Occipital lobe (tissue), 2 donors: ENCODE measurements around the gene DNAJB4. TPM values are rescaled to one million over a fixed set of nuclear protein-coding genes. Genes with fewer than 3 reads are reported as not detected.
"Not testable (repeated sequence)": the region's sequence is repeated elsewhere in the genome, so short reads cannot be mapped to it uniquely, and the experiment has no call there.

Source experiments
- DNase-seq: peaks from one replicate; lab custom pipeline; 2025; lab: John Stamatoyannopoulos, UW
- total RNA-seq: library from RNA; depleted of rRNA; stranded (reverse); fragments of >200 nt; gene quantifications from one replicate; pipeline ENCODE4 v1.2.3, GENCODE V29; 2014

DNAJB4 gene
- total RNA-seq: 35.4 TPM

DNA sequence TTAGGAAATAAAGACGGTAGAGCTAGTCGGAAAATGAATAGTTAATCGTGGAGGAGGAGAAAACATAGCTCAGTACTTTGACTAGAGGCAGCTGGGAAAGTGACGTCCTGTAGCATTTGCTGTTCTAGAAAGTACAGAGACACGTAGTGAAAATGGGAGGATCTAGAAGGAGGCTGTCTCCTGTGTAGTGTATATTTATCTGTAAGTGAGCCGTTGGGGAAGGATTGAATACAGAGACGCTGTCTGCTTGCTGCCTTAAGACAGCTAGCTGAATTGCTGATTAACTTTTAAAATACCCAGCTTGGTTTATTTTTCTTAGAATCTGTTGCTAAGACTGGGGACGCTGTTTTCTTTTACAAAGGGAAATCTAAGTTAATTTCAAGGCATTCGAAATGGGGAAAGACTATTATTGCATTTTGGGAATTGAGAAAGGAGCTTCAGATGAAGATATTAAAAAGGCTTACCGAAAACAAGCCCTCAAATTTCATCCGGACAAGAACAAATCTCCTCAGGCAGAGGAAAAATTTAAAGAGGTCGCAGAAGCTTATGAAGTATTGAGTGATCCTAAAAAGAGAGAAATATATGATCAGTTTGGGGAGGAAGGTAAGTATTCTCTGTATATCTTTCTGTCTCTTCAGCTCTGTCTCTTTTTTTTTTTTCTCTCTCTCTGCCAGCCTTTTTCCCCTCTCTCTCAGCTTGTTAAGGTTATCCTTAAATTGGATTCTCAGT is at the start of gene DNAJB4:
TSS of gene DNAJB4 (plus strand) at position 221 of the 729 bp plus-strand sequence. CDS start at position 393, 172 bp downstream.
- peak; percentile 59 for DNase-seq

DNA sequence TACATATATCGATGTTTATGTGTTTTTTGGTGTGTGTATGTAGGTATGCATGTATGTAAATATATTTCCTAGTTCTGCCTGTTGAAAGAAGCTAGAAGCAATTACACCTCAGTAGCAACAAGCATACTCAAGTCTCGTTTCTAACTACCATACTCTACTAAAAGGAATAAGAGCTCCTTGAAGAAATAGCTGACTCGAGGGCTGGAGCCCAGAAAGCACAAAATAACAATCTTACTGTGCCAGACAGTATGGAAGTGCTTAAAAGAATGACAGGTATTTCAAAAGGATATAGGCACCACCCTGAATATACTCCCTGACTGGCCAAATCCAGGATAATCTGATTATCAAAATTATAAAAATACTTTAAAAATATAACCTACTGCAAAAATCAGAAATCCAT is 49.0 kb upstream of the DNAJB4 start:
- no peak for DNase-seq

DNA sequence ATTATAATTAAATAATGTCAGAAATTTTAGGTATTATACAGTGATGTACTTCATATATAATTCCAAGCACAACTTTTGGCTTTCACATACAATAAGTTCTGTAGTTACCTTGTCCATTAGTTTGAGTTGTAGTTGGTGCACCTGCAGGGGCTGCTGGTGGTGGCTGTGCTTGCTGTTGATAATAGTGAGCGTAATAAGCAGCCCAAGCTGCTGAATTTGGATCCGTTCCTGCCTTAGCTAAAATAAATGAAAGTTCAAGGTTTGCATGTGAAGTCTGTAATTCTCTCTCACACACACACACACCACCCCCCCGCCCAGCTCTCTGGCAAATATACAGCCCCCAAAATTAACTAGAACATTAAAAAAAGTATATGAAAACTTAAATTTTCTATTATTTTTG is 48.3 kb upstream of the DNAJB4 start:
- DNase-seq: no peak

DNA sequence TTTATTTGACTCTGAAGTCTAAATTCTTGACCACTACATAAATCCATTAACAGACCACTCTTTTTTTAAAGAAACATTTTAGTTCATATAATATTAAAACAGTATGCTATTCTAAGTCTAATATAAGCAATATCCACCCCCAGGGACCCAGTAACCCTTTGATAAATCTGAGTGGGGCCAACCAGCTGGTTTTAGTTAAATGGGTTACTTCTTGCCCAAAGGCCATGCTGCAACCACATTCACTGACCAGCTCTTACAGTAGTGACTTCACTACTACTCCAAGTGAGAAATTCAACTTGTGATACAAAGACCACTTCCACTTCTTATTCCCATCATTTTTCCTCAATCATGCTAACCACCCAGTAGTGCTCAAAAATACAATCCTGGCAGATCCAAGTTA is 46.3 kb upstream of the DNAJB4 start:
- DNase-seq: no peak

DNA sequence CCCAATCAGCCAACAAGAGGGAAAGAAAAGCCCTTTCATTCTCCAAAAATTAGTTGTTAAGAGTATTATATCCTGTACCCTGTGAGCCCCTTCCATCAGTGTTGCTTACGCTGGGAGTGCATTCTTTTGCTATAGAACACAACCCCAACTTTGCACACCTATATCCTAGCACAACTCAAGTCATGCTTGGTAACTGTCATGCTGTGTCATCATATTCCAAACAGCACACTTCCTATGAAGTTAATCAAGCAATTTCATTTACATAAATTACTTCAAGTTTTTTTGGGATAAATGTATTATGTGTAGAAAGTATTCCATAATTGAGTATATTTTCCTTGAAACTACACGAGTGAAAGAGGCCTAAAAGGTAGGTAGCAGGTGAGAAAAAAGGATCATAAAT is 45.9 kb upstream of the DNAJB4 start:
- no peak for DNase-seq

DNA sequence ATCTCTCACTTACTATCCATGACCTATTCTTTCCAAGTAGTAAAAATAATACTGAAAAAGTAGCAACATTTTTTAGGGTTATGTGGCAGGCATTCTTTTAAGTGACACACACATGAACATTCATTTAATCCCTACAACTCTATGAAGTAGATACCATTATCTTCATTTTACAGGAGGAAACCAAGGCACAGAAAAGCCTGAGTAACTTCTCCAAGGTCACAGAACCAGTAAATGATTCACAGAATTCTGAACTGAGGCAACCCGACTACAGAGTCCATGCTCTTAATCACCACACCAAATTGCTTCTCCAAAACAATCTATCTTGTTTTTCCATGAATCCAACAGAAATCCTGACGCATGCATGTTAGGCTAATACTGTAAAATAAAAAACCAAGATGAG is 43.3 kb upstream of the DNAJB4 start:
- no peak for DNase-seq

DNA sequence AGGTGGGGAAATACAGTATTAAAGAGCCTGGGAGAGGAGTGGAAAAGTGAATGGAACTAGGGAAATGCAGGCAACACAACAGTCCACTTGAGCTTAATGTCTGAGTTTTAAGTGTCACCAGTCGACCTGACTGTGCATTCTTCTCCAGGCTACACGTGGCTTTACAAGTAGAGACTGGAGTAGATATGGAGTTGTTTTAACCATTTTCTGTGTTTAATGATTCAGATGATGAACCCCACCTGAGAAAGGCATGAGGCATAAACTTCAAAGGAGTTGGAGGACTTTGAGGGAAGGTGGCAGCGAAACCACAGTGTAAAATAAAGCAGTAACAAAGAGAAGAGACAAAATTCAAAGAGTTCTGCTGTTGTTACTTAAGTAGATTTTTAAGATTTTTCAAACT is 38.4 kb upstream of the DNAJB4 start:
- no peak for DNase-seq

DNA sequence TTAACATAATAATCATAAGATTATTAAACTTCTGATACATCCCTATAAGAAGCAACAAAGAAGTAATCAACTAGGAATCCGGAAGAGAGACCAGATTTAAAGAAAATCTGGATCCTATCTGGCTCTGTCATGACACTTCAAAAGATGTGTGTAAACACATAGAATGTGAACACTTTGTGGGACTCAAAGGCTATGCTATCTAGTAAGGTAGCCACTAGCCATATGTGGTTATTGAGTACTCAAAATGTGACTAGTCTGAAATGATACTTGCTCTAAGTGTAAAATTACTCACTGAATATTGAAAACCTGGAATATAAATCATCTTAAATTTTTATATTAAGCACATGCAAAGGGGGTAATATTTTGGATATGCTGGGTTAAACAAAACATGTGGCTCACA is 34.5 kb upstream of the DNAJB4 start:
- no peak for DNase-seq

DNA sequence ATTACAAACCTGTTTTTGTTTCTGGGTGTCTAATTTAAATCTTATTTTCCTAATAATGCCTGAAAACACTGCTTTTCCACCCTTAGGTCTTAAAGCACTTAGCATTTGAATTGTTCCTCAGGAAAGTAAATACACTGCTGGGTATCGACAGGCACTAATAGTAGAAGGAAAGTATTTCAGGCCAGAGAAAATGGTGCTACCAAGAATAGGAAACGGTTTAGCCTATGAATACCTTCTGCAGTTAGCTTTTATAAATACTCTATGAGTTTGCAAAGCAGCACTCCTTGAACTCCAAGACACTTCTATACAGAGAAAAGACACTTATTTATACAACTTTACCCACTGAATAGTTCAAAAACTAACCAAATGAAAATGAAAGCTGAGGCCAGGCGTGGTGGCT is 32.7 kb upstream of the DNAJB4 start:
- DNase-seq: no peak

DNA sequence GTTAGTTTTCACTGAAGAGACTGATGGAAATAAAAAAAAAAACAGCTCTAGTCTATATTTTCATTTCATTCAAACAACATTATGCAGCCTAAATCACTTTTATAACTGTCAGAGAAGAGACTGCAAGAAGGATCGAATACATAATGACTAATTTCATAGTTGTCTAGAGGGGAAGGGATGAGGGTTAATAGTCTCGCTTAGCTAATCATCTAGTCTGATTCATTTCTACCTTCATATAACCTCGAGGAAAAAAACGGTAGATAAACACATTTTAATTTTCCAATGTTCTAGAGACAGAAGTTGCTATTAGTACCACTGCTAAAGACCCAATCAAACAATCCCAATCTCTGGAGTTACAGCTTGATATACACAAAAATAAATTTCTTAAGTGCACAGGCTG is 29.4 kb upstream of the DNAJB4 start:
- DNase-seq: no peak

DNA sequence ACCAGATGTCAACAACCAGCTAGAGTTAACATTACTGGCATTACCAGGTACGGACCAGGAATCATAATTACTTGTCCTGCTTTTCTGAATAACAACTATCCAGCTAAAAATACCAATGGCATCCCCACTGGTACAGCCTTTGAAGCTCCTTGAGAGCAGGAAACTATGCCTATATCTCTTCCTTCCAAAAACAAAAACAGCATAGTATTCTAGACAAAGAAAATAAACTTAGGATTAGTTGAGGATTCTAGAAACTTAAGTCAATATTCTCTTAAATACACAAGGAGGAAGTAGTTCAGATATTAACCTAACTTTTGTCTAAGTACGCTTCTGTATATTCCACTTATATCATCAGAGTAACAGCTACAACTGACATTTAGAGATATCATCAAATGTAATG is 28.8 kb upstream of the DNAJB4 start:
- DNase-seq: no peak

DNA sequence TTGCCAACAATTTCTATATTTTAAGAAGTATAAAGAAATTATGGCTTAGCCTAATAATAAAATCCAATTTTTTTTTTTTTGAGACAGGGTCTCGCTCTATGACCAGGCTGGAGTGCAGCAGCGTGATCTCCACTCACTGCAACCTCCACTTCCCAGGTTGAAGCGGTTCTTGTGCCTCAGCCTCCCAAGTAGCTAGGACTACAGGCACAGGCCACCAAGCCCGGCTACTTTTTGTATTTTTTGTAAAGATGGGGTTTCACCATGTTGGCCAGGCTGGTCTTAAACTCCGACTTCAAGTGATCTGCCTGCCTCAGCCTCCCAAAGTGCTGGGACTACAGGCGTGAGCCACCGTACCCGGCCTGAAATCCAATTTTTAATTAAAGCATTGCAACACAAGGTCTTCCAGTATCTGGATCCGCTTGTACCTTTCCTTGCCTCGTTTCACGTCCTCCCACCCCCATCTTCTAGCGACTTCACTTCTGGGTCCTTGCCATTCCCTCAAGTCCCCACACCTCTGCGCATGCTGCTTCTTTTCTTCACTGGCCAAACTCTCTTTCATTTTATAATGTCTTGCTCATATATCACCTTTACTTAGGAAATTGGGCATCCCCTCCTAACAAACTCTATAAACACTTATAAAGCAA is 28.2 kb upstream of the DNAJB4 start:
- DNase-seq: no peak

DNA sequence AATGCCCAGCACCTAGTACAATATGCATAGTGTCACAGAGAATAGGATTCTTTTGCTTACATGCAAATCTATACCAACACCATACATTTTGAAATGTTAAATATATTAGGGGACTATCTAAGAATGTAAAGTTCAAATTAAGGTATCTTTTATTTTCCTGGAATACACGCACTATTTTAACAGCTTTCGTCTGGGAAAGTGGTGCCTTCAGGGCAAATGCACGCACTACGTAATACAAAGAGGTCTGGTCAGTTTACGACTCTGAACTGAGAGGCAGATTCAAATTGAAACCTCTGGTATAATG is 26.8 kb upstream of the DNAJB4 start:
- DNase-seq: no peak

DNA sequence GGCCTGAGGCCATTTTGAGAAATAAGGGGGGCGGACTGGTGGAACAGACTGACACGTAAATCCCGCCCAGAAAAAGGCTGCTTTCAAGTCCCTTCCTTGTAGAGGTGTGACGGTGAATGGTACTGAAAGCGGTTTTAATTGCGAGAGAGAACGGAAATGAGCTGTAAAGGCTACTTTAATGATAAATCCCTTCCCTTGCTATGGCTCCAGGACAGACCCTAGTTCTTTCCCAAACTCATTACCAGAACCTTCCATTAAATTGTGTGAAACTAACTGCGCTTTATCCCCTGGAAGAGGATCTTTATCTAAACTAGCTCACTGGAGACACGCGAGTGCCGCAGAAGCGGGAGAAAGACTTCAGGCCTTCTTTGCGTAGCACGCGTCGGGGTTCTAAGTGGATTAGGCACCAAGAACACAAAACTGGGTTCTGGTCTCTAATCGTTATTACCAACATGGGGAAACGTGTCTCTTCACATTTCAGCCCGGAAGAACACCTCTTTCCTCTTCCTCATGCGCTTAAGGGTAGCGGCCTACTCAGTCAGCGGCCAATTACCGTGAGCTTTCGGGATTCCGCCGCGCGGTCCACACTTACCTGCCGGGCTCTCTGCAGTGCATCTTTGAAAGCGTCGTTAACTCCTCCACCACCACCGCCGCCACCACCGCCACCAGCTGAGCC is 26.3 kb upstream of the DNAJB4 start:
- DNase-seq: peak; percentile 9

DNA sequence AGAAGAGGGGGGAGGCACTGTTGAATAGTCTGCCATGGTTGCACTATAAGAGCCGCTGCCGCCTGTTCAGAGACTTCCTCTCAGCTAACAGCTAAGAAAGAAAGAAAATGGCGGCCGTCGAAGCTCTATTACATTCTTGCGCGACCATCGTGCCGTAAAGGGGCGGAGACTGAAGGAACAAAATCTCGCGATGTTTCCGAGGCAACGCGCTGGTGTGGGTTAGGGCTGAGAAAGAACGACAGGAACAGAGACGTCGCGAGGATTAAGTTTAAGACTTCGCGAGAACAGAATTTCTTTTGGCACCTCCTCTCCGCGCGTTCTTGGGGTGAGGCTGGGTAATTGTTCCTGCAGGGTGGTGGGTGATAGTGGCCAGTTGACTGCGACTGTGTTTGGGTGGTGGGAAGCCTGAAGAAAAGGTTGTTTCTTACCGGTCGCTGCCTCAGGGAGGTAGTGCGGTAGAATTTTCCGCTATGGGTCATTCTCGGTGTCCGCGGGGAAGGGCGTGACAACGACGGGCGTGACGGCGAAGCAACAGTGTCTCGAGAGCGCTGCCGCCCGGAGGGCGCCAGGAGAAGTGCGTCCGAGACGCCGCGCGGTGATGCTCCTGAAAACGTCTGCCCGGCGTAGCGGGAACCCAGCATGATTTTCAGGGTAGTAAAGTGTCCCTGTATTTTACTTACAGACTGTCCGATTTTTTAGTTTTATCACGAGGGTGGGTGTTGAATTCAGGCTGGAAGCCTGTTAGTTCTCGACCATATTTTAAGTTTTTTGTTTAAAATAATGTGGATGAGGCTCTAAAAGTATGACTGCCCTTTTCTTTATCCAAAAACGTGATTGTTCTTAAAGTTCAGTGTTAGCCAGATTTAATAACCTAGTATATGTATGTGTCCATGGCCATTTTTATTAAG is 25.5 kb upstream of the DNAJB4 start, which contains the start of gene FUBP1:
TSS of gene FUBP1 (minus strand) at position 104 of the 908 bp plus-strand sequence. CDS start at position 36, 68 bp downstream.
- DNase-seq: peak; percentile 81

DNA sequence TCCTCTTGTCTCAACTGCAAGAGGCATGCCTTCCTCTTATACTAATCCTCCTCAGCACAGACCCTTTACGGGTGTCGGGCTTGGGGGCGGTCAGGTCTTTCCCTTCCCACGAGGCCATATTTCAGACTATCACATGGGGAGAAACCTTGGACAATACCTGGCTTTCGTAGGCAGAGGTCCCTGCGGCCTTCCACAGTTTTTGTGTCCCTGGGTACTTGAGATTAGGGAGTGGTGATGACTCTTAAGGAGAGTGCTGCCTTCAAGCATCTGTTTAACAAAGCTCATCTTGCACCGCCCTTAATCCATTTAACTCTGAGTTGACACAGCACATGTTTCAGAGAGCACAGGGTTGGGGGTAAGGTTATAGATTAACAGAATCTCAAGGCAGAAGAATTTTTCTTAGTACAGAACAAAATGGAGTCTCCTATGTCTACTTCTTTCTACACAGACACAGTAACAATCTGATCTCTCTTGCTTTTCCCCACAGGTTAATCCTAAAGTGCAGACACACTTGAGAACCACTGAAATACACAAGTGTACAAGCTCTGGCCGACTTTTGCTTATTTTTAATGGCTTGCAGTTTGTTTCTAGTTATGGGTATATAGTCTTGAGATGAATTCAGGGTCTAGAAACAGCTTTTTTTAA is 21.3 kb upstream of the DNAJB4 start:
- DNase-seq: not testable (repeated sequence)

DNA sequence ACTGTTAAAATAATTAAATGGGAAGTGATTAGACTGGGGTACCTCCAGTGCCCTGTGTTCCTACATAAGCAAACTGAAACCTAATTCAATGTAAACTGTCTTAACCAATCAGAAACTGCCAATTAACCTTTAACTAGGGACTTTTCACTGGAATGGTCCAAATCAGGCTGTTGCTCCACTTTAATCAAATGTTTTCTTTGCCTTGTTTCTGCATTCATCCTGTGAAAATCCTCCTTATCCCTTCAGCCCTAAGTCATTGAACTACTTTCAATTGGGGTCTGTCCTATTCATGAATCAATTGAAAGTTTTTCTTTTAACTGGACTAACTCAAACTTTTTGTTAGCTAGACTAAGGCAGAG is 20.8 kb upstream of the DNAJB4 start:
- DNase-seq: no peak

DNA sequence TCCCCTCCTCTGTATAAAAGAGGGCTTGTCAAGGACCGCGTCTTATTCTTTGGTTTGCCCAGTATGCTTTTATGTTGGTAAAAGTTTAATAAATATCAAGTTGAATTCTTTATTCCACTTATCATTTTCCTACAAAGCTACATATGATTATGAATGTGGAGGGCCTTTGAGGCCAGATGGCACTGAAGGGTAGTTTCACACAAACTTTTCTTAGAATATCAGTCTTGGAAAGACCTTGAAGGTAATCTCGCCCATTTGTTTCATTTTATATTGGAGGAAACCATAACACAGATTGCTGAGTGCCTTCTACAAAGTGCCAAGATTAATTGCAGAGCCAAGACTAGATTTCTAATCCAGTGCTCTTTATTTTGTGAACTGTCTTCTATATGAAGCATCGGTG is 20.1 kb upstream of the DNAJB4 start:
- DNase-seq: no peak

DNA sequence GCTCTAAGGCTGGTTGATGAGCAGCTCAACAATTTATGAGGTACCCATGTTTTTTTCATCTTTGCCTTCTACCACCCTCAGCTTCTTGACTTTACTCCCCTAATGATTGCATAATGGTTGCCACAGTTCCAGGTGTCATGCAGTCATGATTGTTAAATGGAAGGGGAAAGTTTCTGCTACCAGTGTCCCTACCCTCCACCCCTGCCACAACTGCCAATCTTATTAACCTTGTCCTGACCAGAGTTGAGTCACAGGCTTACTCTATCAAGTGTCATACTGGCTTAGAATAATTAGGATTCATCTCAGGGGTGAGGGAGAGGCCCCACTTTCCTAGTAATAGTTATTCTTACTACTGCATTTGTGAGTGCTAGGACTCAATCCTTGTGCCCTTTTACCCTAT is 17.9 kb upstream of the DNAJB4 start:
- no peak for DNase-seq

DNA sequence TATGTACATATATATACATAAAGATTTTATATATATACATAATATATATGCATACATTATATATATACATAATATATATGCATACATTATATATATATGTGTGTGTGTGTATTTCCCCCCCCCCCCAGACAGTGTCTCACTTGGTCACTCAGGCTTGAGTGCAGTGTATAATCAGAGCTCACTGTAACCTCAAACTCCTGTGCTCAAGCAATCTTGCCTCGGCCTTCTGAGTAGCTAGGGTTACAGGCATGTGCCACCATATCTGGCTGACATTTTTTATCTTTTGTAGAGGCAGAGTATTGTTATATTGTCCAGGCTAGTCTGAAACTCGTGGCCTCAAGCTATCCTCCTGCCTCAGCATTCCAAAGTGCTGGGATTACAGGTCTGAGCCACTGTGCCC is 16.8 kb upstream of the DNAJB4 start:
- no peak for DNase-seq

DNA sequence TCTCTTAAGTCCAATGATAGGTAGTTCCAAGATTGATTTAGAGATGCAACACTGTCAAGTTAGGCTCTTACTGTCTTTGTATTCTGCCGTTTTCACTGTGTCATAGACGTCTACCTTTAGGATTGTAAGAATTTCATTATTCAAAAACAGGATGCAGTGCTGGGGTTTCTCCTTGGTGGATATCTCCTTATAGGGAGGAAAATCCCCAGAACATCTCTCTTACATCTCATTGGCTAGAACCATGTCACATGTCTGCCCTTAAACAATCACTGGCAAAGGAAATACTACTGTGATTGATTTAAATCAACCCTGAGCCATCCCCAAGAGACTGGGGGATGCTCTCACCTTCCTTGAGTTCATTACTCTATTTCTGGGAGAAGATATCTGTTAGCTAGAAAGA is 15.0 kb upstream of the DNAJB4 start:
- no peak for DNase-seq
